Astrocyte (in vitro differentiated cells and primary cell): ENCODE measurements around the gene ANO4. TPM values are rescaled to one million over a fixed set of nuclear protein-coding genes. Genes with fewer than 3 reads are reported as not detected.
A peak's percentile ranks its signal among the peaks of the same experiment; 100 is the strongest.

ENCODE experiments used
- DNase-seq: peaks from one replicate; pipeline ENCODE4 v3.0.0-alpha.2; 2010; ENCODE audit warnings: low read depth
- FAIRE-seq: peaks from 2 replicates; lab custom pipeline; 2011; peaks lifted over from hg19 to GRCh38; lab: Jason Lieb, UNC
- H2AFZ ChIP-seq: 2 replicates; pipeline ENCODE4 v1.6.0; 2012; ENCODE audit warnings: low read depth, low read length, inconsistent platforms
- H3K27ac ChIP-seq: 2 replicates; pipeline ENCODE4 v1.5.1; 2011; ENCODE audit warnings: low read depth, low read length, inconsistent platforms
- H3K27me3 ChIP-seq: 2 replicates; pipeline ENCODE4 v1.6.0; 2011; ENCODE audit warnings: low read length, inconsistent platforms; ENCODE audit not compliant: insufficient read depth
- H3K36me3 ChIP-seq: 2 replicates; pipeline ENCODE4 v1.5.1; 2011; ENCODE audit warnings: low read length, inconsistent platforms; ENCODE audit not compliant: insufficient read depth
- H3K4me1 ChIP-seq: 2 replicates; pipeline ENCODE4 v1.5.1; 2011; ENCODE audit warnings: low read length, inconsistent platforms; ENCODE audit not compliant: insufficient read depth
- H3K4me2 ChIP-seq: 2 replicates; pipeline ENCODE4 v1.6.0; 2012; ENCODE audit warnings: low read length, inconsistent platforms
- H3K4me3 ChIP-seq: 2 replicates; pipeline ENCODE4 v1.5.1; 2011; ENCODE audit warnings: low read depth, mild to moderate bottlenecking, low read length, inconsistent platforms; ENCODE audit not compliant: insufficient read depth
- H3K79me2 ChIP-seq: 2 replicates; pipeline ENCODE4 v1.6.0; 2012; ENCODE audit warnings: mild to moderate bottlenecking, low read length, inconsistent platforms; ENCODE audit not compliant: insufficient read depth
- H3K9ac ChIP-seq: 2 replicates; pipeline ENCODE4 v1.6.0; 2012; ENCODE audit warnings: mild to moderate bottlenecking, low read length, inconsistent platforms
- H3K9me3 ChIP-seq: 2 replicates; pipeline ENCODE4 v1.5.1; 2012; ENCODE audit warnings: low read depth, mild to moderate bottlenecking, low read length, inconsistent platforms; ENCODE audit not compliant: insufficient read depth
- H4K20me1 ChIP-seq: 2 replicates; pipeline ENCODE4 v1.6.0; 2012; ENCODE audit warnings: low read length, inconsistent platforms; ENCODE audit not compliant: insufficient read depth
- H3K27ac Mint-ChIP-seq: one replicate; pipeline ENCODE4 v1.8.0; 2021; ENCODE audit warnings: mild to moderate bottlenecking, mixed read lengths; ENCODE audit not compliant: unreplicated experiment
- H3K27me3 Mint-ChIP-seq: one replicate; pipeline ENCODE4 v1.8.0; 2021; ENCODE audit warnings: low read depth, mixed read lengths; ENCODE audit not compliant: unreplicated experiment
- H3K36me3 Mint-ChIP-seq: one replicate; pipeline ENCODE4 v1.8.0; 2021; ENCODE audit warnings: low read depth, mixed read lengths; ENCODE audit not compliant: unreplicated experiment
- H3K4me1 Mint-ChIP-seq: one replicate; pipeline ENCODE4 v1.8.0; 2021; ENCODE audit warnings: low read depth, mixed read lengths; ENCODE audit not compliant: unreplicated experiment
- H3K4me3 Mint-ChIP-seq: one replicate; pipeline ENCODE4 v1.8.0; 2021; ENCODE audit warnings: mild to moderate bottlenecking, moderate library complexity, mixed read lengths; ENCODE audit not compliant: unreplicated experiment
- H3K9me3 Mint-ChIP-seq: one replicate; pipeline ENCODE4 v1.8.0; 2021; ENCODE audit warnings: mild to moderate bottlenecking, mixed read lengths; ENCODE audit not compliant: unreplicated experiment
- CTCF ChIP-seq: IDR thresholded peaks from 2 replicates; pipeline ENCODE4 v1.5.1; 2011; ENCODE audit warnings: low read depth, mild to moderate bottlenecking, inconsistent platforms, low read length, moderate library complexity; ENCODE audit not compliant: insufficient read depth
- EZH2 ChIP-seq: IDR thresholded peaks from 2 replicates; pipeline ENCODE4 v1.6.1; 2012; ENCODE audit warnings: mild to moderate bottlenecking, low read length, inconsistent platforms; ENCODE audit not compliant: insufficient read depth
- total RNA-seq: library from RNA; stranded (reverse); gene quantifications from 2 replicates; pipeline ENCODE4 v1.2.1, GENCODE V29; 2021

The ANO4 gene
- total RNA-seq, 1 donor from 2014 or later = 41.3 TPM

DNA sequence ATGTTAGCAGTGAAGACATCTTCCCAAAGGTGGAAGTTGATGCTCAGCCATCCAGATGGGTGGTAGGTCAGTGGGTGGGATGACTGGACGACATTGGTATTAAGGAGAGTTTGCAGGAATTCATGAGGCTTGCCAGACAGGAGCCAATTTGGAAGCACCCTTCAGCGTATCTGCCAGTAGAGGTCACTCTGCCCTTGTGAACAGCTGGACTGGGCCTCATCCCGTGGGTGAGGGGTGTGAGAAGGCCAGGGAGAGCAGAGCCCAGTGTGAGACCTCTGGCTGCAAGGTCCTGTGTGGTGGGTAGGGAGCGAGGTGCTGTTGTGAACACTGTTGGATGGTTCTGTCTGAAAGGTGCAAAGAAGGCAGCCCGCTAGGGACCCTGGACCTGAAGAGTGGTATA lies 377.7 kb downstream of the ANO4 start:
- no peaks in the 10 kb centered on the region for H3K36me3 ChIP-seq
- no peaks in the 10 kb centered on the region for H3K4me1 Mint-ChIP-seq
- H3K27ac ChIP-seq = no peak overlapping the region
- no peaks in the 10 kb centered on the region for H3K9me3 Mint-ChIP-seq
- H3K9me3 ChIP-seq = no peaks in the 10 kb centered on the region
- no peaks in the 10 kb centered on the region for H3K79me2 ChIP-seq
- H3K36me3 Mint-ChIP-seq = peaks cover 1% of the 10 kb centered on the region
- H3K4me2 ChIP-seq = no peak overlapping the region
- FAIRE-seq = no peak
- no peak overlapping the region for H3K9ac ChIP-seq
- no peaks in the 10 kb centered on the region for H3K4me1 ChIP-seq
- no peak overlapping the region for H3K4me3 ChIP-seq
- no peak for DNase-seq
- no peak for TF ChIP-seq EZH2
- peak; percentile 8 for TF ChIP-seq CTCF
- no peaks in the 10 kb centered on the region for H3K27me3 ChIP-seq
- H4K20me1 ChIP-seq = no peaks in the 10 kb centered on the region
- H3K4me3 Mint-ChIP-seq = no peak overlapping the region
- H3K27me3 Mint-ChIP-seq = peaks cover 10% of the 10 kb centered on the region
- H3K27ac Mint-ChIP-seq = no peak overlapping the region
- no peak overlapping the region for H2AFZ ChIP-seq

DNA sequence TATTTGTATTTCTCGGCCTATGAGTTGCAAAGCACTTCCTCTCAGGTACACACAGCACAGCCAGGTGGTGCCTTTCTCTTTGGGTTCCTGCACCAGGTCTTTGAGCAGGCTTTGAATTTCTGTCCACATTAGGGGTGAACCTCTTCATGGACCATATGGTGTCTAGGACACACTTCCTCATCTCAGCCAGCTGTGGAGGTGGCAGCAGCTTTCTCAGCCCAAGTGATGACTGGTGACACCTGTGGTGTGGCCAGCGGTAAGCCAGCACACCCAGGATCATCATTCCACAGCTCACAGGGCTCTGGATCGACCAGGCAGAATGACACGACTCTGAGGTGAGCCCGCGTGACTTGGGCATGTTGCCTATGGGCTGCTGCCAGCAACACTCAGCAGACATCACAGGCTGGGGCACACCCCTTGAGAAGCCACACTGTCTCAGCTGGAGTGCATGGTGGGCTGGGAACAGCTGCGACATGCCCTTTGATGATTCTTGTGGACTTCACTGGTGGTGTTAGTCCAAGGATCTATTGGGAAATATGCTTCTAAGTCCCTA lies 378.7 kb downstream of the ANO4 start:
- Histone ChIP-seq H3K79me2 (no peaks in the 10 kb centered on the region), H3K4me3 (no peak overlapping the region), H3K4me2 (no peak overlapping the region), H3K36me3 (no peaks in the 10 kb centered on the region), H3K27me3 (no peaks in the 10 kb centered on the region), H4K20me1 (no peaks in the 10 kb centered on the region), H3K27ac (no peak overlapping the region), H3K9me3 (no peaks in the 10 kb centered on the region), H3K9ac (no peak overlapping the region), H3K4me1 (no peaks in the 10 kb centered on the region), H2AFZ (no peak overlapping the region)
- H3K27me3 Mint-ChIP-seq = peaks cover 10% of the 10 kb centered on the region
- H3K9me3 Mint-ChIP-seq = no peaks in the 10 kb centered on the region
- no peak for FAIRE-seq
- peaks cover 1% of the 10 kb centered on the region for H3K36me3 Mint-ChIP-seq
- H3K27ac Mint-ChIP-seq = no peak overlapping the region
- TF ChIP-seq CTCF = no peak
- TF ChIP-seq EZH2 = no peak
- H3K4me3 Mint-ChIP-seq = no peak overlapping the region
- DNase-seq = no peak
- no peaks in the 10 kb centered on the region for H3K4me1 Mint-ChIP-seq

- Mint-ChIP-seq H3K9me3 (no peaks in the 10 kb centered on the region), H3K36me3 (peaks cover 1% of the 10 kb centered on the region), H3K4me3 (no peak overlapping the region), H3K27ac (no peak overlapping the region), H3K4me1 (no peaks in the 10 kb centered on the region), H3K27me3 (peaks cover 10% of the 10 kb centered on the region)
- no peak overlapping the region for H3K27ac ChIP-seq
- FAIRE-seq (no peak), DNase-seq (no peak)
- H3K9me3 ChIP-seq = no peaks in the 10 kb centered on the region
- no peaks in the 10 kb centered on the region for H3K27me3 ChIP-seq
- no peaks in the 10 kb centered on the region for H3K4me1 ChIP-seq
- H3K4me3 ChIP-seq = no peak overlapping the region
- H3K36me3 ChIP-seq = no peaks in the 10 kb centered on the region
- no peak overlapping the region for H2AFZ ChIP-seq
- no peak overlapping the region for H3K9ac ChIP-seq
- no peak overlapping the region for H3K4me2 ChIP-seq
- TF ChIP-seq CTCF (no peak), EZH2 (no peak)
- no peaks in the 10 kb centered on the region for H3K79me2 ChIP-seq
- no peaks in the 10 kb centered on the region for H4K20me1 ChIP-seq
Observed at GRCh38 chr12:101174541-101174940, 380.0 kb downstream of the ANO4 start.
